Tibial nerve (tissue), 4 donors: ENCODE measurements around the gene CCDC14.

Experiments
- EP300 ChIP-seq, 2 donors: sonication (generic); formaldehyde crosslinking; IDR thresholded peaks; one replicate each; pipeline ENCODE4 v1.6.1; 2017; ENCODE audit warnings: antibody characterized with exemption in 2 of 2, mild to moderate bottlenecking in 1 of 2
- TF ChIP-seq, protein P1 (sequence below), 5 experiments: fragments of 200-600 bp in 3 of 5; fragments of 450-650 bp in 2 of 5; sonication (generic) in 3 of 5; IDR thresholded peaks; one replicate each; pipeline ENCODE4 v1.5.1; 2016 to 2019; ENCODE audit warnings: antibody characterized with exemption in 5 of 5, mild to moderate bottlenecking in 3 of 5, moderate library complexity in 2 of 5

DNA sequence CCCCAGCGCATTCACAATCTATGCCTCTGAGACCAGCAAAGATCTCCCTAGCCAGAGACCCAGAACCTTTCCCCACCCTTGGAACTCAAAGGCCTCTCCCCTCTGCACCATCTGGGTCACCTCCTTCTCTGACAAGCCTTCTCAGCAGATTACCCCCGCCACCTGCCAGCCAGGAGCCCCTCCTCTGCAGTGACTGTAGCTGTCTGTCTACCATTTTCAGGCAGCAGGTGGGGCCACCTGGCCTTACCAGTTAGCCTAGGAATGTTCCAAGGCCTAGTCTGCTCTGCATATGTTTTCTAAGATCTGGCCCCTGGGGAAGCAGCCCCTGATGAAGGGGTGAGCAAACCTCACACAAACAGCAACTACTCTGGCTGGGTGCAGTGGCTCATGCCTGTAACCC is 79.3 kb downstream of the CCDC14 start:
- TF ChIP-seq, protein P1, sequence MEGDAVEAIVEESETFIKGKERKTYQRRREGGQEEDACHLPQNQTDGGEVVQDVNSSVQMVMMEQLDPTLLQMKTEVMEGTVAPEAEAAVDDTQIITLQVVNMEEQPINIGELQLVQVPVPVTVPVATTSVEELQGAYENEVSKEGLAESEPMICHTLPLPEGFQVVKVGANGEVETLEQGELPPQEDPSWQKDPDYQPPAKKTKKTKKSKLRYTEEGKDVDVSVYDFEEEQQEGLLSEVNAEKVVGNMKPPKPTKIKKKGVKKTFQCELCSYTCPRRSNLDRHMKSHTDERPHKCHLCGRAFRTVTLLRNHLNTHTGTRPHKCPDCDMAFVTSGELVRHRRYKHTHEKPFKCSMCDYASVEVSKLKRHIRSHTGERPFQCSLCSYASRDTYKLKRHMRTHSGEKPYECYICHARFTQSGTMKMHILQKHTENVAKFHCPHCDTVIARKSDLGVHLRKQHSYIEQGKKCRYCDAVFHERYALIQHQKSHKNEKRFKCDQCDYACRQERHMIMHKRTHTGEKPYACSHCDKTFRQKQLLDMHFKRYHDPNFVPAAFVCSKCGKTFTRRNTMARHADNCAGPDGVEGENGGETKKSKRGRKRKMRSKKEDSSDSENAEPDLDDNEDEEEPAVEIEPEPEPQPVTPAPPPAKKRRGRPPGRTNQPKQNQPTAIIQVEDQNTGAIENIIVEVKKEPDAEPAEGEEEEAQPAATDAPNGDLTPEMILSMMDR (IDR thresholded peaks at IDR 0.05) = no peak
- no peak for TF ChIP-seq EP300 (IDR thresholded peaks at IDR 0.05)
